ENCODE results near the gene ARHGAP23. TPM values are rescaled to one million over a fixed set of nuclear protein-coding genes. Genes with fewer than 3 reads are reported as not detected.

The ARHGAP23 gene
- total RNA-seq, 1 experiment from 2014 or later: 19.0 TPM

- CTCF ChIA-PET: interaction anchor here (1.4 kb wide), 1 partner anchor 50 kb away, joined by 7 read pairs; no protein-coding TSS in a partner anchor
- peaks cover 5% of the 10 kb centered on the region for H3K4me1 ChIP-seq (ENCODE audit: insufficient read depth, low read length, poor library complexity, severe bottlenecking)
Measured at GRCh38 chr17:38508570-38508950, 80.3 kb downstream of the ARHGAP23 start.

GRCh38 chr17:38508954-38509771 is 80.9 kb downstream of the ARHGAP23 start:
- Histone ChIP-seq H3K27ac (ENCODE audit: low read depth, low read length, poor library complexity, severe bottlenecking) (no peak overlapping the region), H3K36me3 (ENCODE audit: insufficient read depth, low read length, poor library complexity, severe bottlenecking) (no peaks in the 10 kb centered on the region), H3K9me3 (ENCODE audit: low read depth, low read length, poor library complexity, severe bottlenecking) (no peaks in the 10 kb centered on the region), H3K4me3 (ENCODE audit: low read depth, low read length, poor library complexity, severe bottlenecking) (peak overlapping the region; percentile 37), H3K27me3 (replicated peaks; ENCODE audit: insufficient read depth, low read depth, low read length, poor library complexity) (no peaks in the 10 kb centered on the region), H3K4me1 (ENCODE audit: insufficient read depth, low read length, poor library complexity, severe bottlenecking) (peaks cover 5% of the 10 kb centered on the region)
- no TSS peak for BruUV-seq (replicated peaks)
- ChIA-PET POLR2A (ENCODE audit: low non-redundant PET) (interaction anchor here (0.6 kb wide), 1 partner anchor 64 kb away, joined by 8 read pairs; no protein-coding TSS in a partner anchor), CTCF (interaction anchor here (0.8 to 1.5 kb wide), 4 partner anchors 28 to 154 kb away, joined by 3 to 7 read pairs (median 4); no protein-coding TSS in a partner anchor)
- peak; percentile 88 for DNase-seq (ENCODE audit: low spot score)
- intact Hi-C loops (cut with micrococcal nuclease; ENCODE audit: unreplicated experiment): no loop called here
- TF ChIP-seq EZH2 (IDR thresholded peaks at IDR 0.05; ENCODE audit: borderline replicate concordance, low read depth, low read length, poor library complexity, severe bottlenecking) (no peak), CTCF (conservative IDR thresholded peaks at IDR 0.05; ENCODE audit: low read depth, low read length) (peak; percentile 72)

More at GRCh38 chr17:38508570-38508950, 80.3 kb downstream of the ARHGAP23 start:
- POLR2A ChIA-PET (ENCODE audit: low non-redundant PET): interaction anchor here (0.6 kb wide), 1 partner anchor 900 kb away, joined by 6 read pairs; no protein-coding TSS in a partner anchor
- H3K27ac ChIP-seq (ENCODE audit: low read depth, low read length, poor library complexity, severe bottlenecking): no peak overlapping the region
- H3K9me3 ChIP-seq (ENCODE audit: low read depth, low read length, poor library complexity, severe bottlenecking): no peaks in the 10 kb centered on the region
- intact Hi-C loops (cut with micrococcal nuclease; ENCODE audit: unreplicated experiment): no loop called here
- TF ChIP-seq EZH2 (IDR thresholded peaks at IDR 0.05; ENCODE audit: borderline replicate concordance, low read depth, low read length, poor library complexity, severe bottlenecking) (no peak), CTCF (conservative IDR thresholded peaks at IDR 0.05; ENCODE audit: low read depth, low read length) (no peak)
- H3K27me3 ChIP-seq (replicated peaks; ENCODE audit: insufficient read depth, low read depth, low read length, poor library complexity): no peaks in the 10 kb centered on the region
- BruUV-seq (replicated peaks): no TSS peak
- no peak for DNase-seq (ENCODE audit: low spot score)
- H3K36me3 ChIP-seq (ENCODE audit: insufficient read depth, low read length, poor library complexity, severe bottlenecking): no peaks in the 10 kb centered on the region
- no peak overlapping the region for H3K4me3 ChIP-seq (ENCODE audit: low read depth, low read length, poor library complexity, severe bottlenecking)

- H3K9me3 ChIP-seq (ENCODE audit: low read depth, low read length, poor library complexity, severe bottlenecking): no peaks in the 10 kb centered on the region
- CTCF ChIA-PET: interaction anchor here (0.8 to 1.5 kb wide), 4 partner anchors 27 to 153 kb away, joined by 3 to 7 read pairs (median 4); no protein-coding TSS in a partner anchor
- TF ChIP-seq CTCF (conservative IDR thresholded peaks at IDR 0.05; ENCODE audit: low read depth, low read length) (no peak), EZH2 (IDR thresholded peaks at IDR 0.05; ENCODE audit: borderline replicate concordance, low read depth, low read length, poor library complexity, severe bottlenecking) (no peak)
- peak overlapping the region; percentile 37 for H3K4me3 ChIP-seq (ENCODE audit: low read depth, low read length, poor library complexity, severe bottlenecking)
- peaks cover 5% of the 10 kb centered on the region for H3K4me1 ChIP-seq (ENCODE audit: insufficient read depth, low read length, poor library complexity, severe bottlenecking)
- no peaks in the 10 kb centered on the region for H3K27me3 ChIP-seq (replicated peaks; ENCODE audit: insufficient read depth, low read depth, low read length, poor library complexity)
- peak; percentile 12 for DNase-seq (ENCODE audit: low spot score)
- intact Hi-C loops (cut with micrococcal nuclease; ENCODE audit: unreplicated experiment): no loop called here
- no peak overlapping the region for H3K27ac ChIP-seq (ENCODE audit: low read depth, low read length, poor library complexity, severe bottlenecking)
- H3K36me3 ChIP-seq (ENCODE audit: insufficient read depth, low read length, poor library complexity, severe bottlenecking): no peaks in the 10 kb centered on the region
- POLR2A ChIA-PET (ENCODE audit: low non-redundant PET): interaction anchor here (0.6 kb wide), 1 partner anchor 65 kb away, joined by 8 read pairs; no protein-coding TSS in a partner anchor
- no TSS peak for BruUV-seq (replicated peaks)
Measured at GRCh38 chr17:38509772-38510420, 81.6 kb downstream of the ARHGAP23 start.

Data from A673 (cell line).